NT2/D1 (cell line): ENCODE results near the gene RIMS1.

Experiments used
- SUZ12 ChIP-seq: IDR thresholded peaks from 2 replicates; pipeline ENCODE4 v1.6.1; 2011; ENCODE audit not compliant: insufficient read length, insufficient read depth; ENCODE audit errors: extremely low read depth
- YY1 ChIP-seq: IDR thresholded peaks from 2 replicates; pipeline ENCODE4 v1.6.1; 2011; ENCODE audit not compliant: insufficient read length, insufficient read depth

GRCh38 chr6:72205500-72205899 is 319.1 kb downstream of the RIMS1 start:
- TF ChIP-seq YY1 (no peak), SUZ12 (no peak)
